ENCODE results near the gene FXYD1.

DNA sequence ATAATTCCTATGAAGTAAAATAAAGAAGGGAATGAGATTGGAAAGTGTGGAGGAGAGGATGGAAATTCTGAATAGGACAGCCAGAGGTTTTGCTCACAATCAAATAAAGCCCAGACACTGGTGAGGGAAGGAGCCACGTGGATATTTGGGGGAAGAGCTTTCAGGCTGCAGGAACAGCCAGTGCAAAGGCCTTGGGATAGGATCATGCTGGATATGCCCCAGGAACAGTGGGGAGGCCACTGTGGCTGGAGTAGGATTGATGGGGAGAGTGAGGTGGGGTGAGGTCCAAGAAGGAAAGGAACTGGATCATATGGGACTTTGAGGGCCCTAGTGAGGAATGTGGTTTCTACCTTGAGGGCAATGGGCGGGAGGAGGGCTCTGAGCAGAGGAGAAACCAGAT is 11.8 kb downstream of the FXYD1 start:
- TF ChIP-seq, protein P1, sequence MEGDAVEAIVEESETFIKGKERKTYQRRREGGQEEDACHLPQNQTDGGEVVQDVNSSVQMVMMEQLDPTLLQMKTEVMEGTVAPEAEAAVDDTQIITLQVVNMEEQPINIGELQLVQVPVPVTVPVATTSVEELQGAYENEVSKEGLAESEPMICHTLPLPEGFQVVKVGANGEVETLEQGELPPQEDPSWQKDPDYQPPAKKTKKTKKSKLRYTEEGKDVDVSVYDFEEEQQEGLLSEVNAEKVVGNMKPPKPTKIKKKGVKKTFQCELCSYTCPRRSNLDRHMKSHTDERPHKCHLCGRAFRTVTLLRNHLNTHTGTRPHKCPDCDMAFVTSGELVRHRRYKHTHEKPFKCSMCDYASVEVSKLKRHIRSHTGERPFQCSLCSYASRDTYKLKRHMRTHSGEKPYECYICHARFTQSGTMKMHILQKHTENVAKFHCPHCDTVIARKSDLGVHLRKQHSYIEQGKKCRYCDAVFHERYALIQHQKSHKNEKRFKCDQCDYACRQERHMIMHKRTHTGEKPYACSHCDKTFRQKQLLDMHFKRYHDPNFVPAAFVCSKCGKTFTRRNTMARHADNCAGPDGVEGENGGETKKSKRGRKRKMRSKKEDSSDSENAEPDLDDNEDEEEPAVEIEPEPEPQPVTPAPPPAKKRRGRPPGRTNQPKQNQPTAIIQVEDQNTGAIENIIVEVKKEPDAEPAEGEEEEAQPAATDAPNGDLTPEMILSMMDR (IDR thresholded peaks at IDR 0.05) = no peak
- no peak for TF ChIP-seq SP1 (CRISPR knock-in tag; conservative IDR thresholded peaks at IDR 0.05)
- TF ChIP-seq, protein P2, sequence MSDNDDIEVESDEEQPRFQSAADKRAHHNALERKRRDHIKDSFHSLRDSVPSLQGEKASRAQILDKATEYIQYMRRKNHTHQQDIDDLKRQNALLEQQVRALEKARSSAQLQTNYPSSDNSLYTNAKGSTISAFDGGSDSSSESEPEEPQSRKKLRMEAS (CRISPR knock-in tag; IDR thresholded peaks at IDR 0.05) = no peak
- TF ChIP-seq, protein P3, sequence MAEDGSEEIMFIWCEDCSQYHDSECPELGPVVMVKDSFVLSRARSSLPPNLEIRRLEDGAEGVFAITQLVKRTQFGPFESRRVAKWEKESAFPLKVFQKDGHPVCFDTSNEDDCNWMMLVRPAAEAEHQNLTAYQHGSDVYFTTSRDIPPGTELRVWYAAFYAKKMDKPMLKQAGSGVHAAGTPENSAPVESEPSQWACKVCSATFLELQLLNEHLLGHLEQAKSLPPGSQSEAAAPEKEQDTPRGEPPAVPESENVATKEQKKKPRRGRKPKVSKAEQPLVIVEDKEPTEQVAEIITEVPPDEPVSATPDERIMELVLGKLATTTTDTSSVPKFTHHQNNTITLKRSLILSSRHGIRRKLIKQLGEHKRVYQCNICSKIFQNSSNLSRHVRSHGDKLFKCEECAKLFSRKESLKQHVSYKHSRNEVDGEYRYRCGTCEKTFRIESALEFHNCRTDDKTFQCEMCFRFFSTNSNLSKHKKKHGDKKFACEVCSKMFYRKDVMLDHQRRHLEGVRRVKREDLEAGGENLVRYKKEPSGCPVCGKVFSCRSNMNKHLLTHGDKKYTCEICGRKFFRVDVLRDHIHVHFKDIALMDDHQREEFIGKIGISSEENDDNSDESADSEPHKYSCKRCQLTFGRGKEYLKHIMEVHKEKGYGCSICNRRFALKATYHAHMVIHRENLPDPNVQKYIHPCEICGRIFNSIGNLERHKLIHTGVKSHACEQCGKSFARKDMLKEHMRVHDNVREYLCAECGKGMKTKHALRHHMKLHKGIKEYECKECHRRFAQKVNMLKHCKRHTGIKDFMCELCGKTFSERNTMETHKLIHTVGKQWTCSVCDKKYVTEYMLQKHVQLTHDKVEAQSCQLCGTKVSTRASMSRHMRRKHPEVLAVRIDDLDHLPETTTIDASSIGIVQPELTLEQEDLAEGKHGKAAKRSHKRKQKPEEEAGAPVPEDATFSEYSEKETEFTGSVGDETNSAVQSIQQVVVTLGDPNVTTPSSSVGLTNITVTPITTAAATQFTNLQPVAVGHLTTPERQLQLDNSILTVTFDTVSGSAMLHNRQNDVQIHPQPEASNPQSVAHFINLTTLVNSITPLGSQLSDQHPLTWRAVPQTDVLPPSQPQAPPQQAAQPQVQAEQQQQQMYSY (CRISPR knock-in tag; IDR thresholded peaks at IDR 0.05) = no peak
- no peak for TF ChIP-seq KAT7 (CRISPR knock-in tag; IDR thresholded peaks at IDR 0.05; ENCODE audit: borderline replicate concordance)
- no peak for TF ChIP-seq MYBL2 (CRISPR knock-in tag; IDR thresholded peaks at IDR 0.05)
- TF ChIP-seq NFYB (CRISPR knock-in tag; conservative IDR thresholded peaks at IDR 0.05; ENCODE audit: low read depth) = no peak
- no peak for TF ChIP-seq TCF7 (CRISPR knock-in tag; IDR thresholded peaks at IDR 0.05; ENCODE audit: low read depth)
- TF ChIP-seq, protein P4, sequence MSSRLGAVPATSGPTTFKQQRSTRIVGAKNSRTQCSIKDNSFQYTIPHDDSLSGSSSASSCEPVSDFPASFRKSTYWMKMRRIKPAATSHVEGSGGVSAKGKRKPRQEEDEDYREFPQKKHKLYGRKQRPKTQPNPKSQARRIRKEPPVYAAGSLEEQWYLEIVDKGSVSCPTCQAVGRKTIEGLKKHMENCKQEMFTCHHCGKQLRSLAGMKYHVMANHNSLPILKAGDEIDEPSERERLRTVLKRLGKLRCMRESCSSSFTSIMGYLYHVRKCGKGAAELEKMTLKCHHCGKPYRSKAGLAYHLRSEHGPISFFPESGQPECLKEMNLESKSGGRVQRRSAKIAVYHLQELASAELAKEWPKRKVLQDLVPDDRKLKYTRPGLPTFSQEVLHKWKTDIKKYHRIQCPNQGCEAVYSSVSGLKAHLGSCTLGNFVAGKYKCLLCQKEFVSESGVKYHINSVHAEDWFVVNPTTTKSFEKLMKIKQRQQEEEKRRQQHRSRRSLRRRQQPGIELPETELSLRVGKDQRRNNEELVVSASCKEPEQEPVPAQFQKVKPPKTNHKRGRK (CRISPR knock-in tag; IDR thresholded peaks at IDR 0.05; ENCODE audit: borderline replicate concordance) = no peak
- no peak for TF ChIP-seq CREM (CRISPR knock-in tag; IDR thresholded peaks at IDR 0.05)
- TF ChIP-seq ELF4 (CRISPR knock-in tag; IDR thresholded peaks at IDR 0.05; ENCODE audit: low read depth) = no peak
- no peak for TF ChIP-seq RORB (CRISPR knock-in tag; IDR thresholded peaks at IDR 0.05)
- TF ChIP-seq ZNF396 (CRISPR knock-in tag; IDR thresholded peaks at IDR 0.05; ENCODE audit: borderline replicate concordance) = no peak
- TF ChIP-seq, protein P5, sequence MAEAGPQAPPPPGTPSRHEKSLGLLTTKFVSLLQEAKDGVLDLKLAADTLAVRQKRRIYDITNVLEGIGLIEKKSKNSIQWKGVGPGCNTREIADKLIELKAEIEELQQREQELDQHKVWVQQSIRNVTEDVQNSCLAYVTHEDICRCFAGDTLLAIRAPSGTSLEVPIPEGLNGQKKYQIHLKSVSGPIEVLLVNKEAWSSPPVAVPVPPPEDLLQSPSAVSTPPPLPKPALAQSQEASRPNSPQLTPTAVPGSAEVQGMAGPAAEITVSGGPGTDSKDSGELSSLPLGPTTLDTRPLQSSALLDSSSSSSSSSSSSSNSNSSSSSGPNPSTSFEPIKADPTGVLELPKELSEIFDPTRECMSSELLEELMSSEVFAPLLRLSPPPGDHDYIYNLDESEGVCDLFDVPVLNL (CRISPR knock-in tag; IDR thresholded peaks at IDR 0.05; ENCODE audit: borderline replicate concordance, low read depth) = no peak

All from WTC11 (cell line).